DMS153 treated with DMSO at 0.1 percent for 48 hours (cell line): ENCODE results near the gene PLK5.

Source experiments
- DNase-seq: peaks from one replicate; lab custom pipeline; 2025; ENCODE audit not compliant: unreplicated experiment; lab: John Stamatoyannopoulos, UW

PLK5 gene

GRCh38 chr19:1554968-1555367, 31.1 kb downstream of the PLK5 start:
- no peak for DNase-seq

GRCh38 chr19:1555487-1556389, 31.9 kb downstream of the PLK5 start:
- DNase-seq: no peak

- no peak for DNase-seq
These were observed 32.7 kb downstream of the PLK5 start for GRCh38 chr19:1556390-1557070.

GRCh38 chr19:1558552-1558951, 34.7 kb downstream of the PLK5 start:
- no peak for DNase-seq

- no peak for DNase-seq
These were observed 36.5 kb downstream of the PLK5 start for GRCh38 chr19:1560286-1560882.

- no peak for DNase-seq
These were observed 37.5 kb downstream of the PLK5 start for GRCh38 chr19:1561236-1561842.

GRCh38 chr19:1563251-1563650, 39.4 kb downstream of the PLK5 start:
- DNase-seq: no peak

GRCh38 chr19:1566392-1567115, 42.7 kb downstream of the PLK5 start:
- no peak for DNase-seq

GRCh38 chr19:1567116-1567847, 43.4 kb downstream of the PLK5 start:
- no peak for DNase-seq

GRCh38 chr19:1567848-1568227, 44.0 kb downstream of the PLK5 start:
- no peak for DNase-seq

GRCh38 chr19:1568320-1569019, 44.6 kb downstream of the PLK5 start, which contains the start of gene MEX3D:
Gene MEX3D, minus strand, starts transcription at chr19:1568325. Its CDS starts 267 bp downstream, at chr19:1568058.
- no peak for DNase-seq

GRCh38 chr19:1569997-1570396, 46.1 kb downstream of the PLK5 start:
- no peak for DNase-seq

GRCh38 chr19:1570836-1571235, 47.0 kb downstream of the PLK5 start:
- no peak for DNase-seq

GRCh38 chr19:1571358-1571757, 47.5 kb downstream of the PLK5 start:
- no peak for DNase-seq

- DNase-seq: no peak
These were observed 48.9 kb downstream of the PLK5 start for GRCh38 chr19:1572795-1573194.

GRCh38 chr19:1574354-1575136, 50.7 kb downstream of the PLK5 start:
- no peak for DNase-seq

GRCh38 chr19:1575323-1576241, 51.7 kb downstream of the PLK5 start:
- DNase-seq: no peak
